Spleen (tissue), 3 donors: ENCODE results near the gene ZNF681.

ENCODE experiments used
- POLR2A ChIP-seq, 3 donors: fragments of 450-650 bp; IDR thresholded peaks; one replicate each; pipeline ENCODE4 v1.5.1; 2017; ENCODE audit warnings: antibody characterized with exemption in 3 of 3, mild to moderate bottlenecking in 1 of 3
- POLR2AphosphoS5 ChIP-seq, 3 donors: sonication (generic); formaldehyde crosslinking; IDR thresholded peaks; one replicate each; pipeline ENCODE4 v1.5.1; 2017; ENCODE audit warnings: antibody characterized with exemption in 3 of 3

DNA sequence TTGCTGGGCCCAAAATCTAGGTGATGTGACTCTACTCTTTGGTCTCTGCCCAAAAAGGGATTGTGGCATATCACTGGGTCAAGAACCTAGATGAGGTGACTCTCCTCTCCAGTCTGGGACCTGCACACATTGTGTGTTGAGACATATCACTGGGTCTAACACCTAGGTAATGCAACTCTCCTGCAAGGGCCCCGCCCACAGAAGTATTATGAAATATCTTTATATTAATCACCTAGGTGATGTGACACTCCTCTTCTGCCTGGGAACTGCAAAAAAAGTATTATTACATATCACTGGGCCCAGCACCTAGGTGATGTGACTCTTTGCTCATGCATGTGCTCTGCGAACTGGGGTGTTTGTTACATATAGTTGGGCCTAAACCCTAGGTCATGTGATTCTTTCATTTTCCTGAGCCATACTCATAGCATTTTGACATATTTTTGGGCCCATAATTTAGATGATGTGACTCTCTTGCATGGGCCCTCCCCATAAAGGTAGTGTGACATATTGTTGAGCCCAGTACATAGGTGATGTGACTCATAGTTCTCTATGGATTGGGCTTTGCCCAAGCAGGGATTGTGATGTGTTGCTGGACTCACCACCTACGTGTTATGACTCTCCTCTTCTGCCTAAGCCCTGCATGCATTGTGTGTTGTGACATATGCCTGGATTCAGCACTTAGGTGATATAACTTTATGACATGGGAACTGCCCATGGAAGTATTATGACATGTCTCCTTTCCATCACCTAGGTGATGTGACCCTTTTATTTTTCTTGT is 11.2 kb upstream of the ZNF681 start:
- no peak for TF ChIP-seq POLR2A (IDR thresholded peaks at IDR 0.05)
- TF ChIP-seq POLR2AphosphoS5 (IDR thresholded peaks at IDR 0.05): no peak
